22Rv1 (cell line): Measurements from ENCODE around the gene STBD1.

ENCODE experiments used
- CTCF ChIP-seq: fragments of 450-650 bp; IDR thresholded peaks from 2 replicates; pipeline ENCODE4 v1.5.1; 2017; ENCODE audit warnings: mild to moderate bottlenecking
- ZFX ChIP-seq: fragments of 450-650 bp; IDR thresholded peaks from 2 replicates; pipeline ENCODE4 v1.6.1; 2017; ENCODE audit warnings: antibody characterized with exemption, borderline replicate concordance

DNA sequence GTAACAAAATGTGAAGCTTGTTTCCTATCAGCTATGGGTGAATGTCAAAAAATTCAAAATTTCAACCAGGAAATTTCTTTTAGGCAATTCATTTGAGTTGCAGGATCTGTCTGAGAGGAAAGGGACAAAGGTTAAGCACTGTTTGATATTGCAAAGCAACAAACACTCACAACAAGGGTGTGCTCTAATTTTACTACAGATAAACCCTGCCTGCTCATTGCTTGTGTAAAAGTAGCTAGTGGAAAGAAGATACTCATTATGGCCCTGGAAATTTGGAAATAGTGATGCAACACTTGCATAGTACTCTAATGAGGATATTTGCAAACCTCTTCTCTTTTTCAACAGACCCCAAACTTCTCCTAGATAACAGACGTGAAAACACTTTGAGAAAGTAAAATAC, 27.9 kb upstream of the STBD1 start:
- no peak for TF ChIP-seq CTCF
- no peak for TF ChIP-seq ZFX
